HepG2 (cell line): ENCODE measurements around the gene CBFA2T2. TPM values are rescaled to one million over a fixed set of nuclear protein-coding genes. Genes with fewer than 3 reads are reported as not detected.

Experiments
- AGO2 ChIP-seq: fragments of 200-400 bp; formaldehyde crosslinking; optimal IDR thresholded peaks from 2 replicates; pipeline ENCODE3; 2017; ENCODE audit warnings: mild to moderate bottlenecking, low read depth, low read length, moderate library complexity
- AHDC1 ChIP-seq: sonication (generic); formaldehyde crosslinking; IDR thresholded peaks from 2 replicates; pipeline ENCODE4 v1.5.1; 2020; ENCODE audit warnings: mild to moderate bottlenecking, missing genetic modification reagents, borderline replicate concordance
- AKAP8 ChIP-seq: sonication (generic); formaldehyde crosslinking; IDR thresholded peaks from 2 replicates; pipeline ENCODE4 v1.5.1; 2020; ENCODE audit warnings: mild to moderate bottlenecking, missing genetic modification reagents
- AKNA ChIP-seq: sonication (generic); formaldehyde crosslinking; IDR thresholded peaks from 2 replicates; pipeline ENCODE4 v1.4.0; 2020; ENCODE audit warnings: missing genetic modification reagents, borderline replicate concordance
- BATF2 ChIP-seq: sonication (generic); formaldehyde crosslinking; IDR thresholded peaks from 2 replicates; pipeline ENCODE4 v1.8.0; 2022; ENCODE audit warnings: mild to moderate bottlenecking, missing genetic modification reagents, moderate library complexity
- E2F1 ChIP-seq: sonication (generic); formaldehyde crosslinking; IDR thresholded peaks from 2 replicates; pipeline ENCODE4 v1.5.0; 2020; ENCODE audit warnings: missing genetic modification reagents
- KMT2B ChIP-seq: IDR thresholded peaks from 2 replicates; pipeline ENCODE4 v1.6.1; 2016; ENCODE audit warnings: missing genetic modification reagents, missing compliant biosample characterization
- SIN3B ChIP-seq: fragments of 150-350 bp; IDR thresholded peaks from 2 replicates; pipeline ENCODE4 v1.6.1; 2014; ENCODE audit warnings: low read length
- SRSF4 ChIP-seq: fragments of 200-400 bp; formaldehyde crosslinking; IDR thresholded peaks from one replicate; pipeline ENCODE4 v1.6.1; 2018; ENCODE audit warnings: mild to moderate bottlenecking, low read depth, low read length, moderate library complexity; ENCODE audit not compliant: poor library complexity, severe bottlenecking
- SRY ChIP-seq: sonication (generic); formaldehyde crosslinking; IDR thresholded peaks from 2 replicates; pipeline ENCODE4 v1.8.0; 2022; ENCODE audit warnings: mild to moderate bottlenecking, missing genetic modification reagents
- ZNF326 ChIP-seq: sonication (generic); formaldehyde crosslinking; IDR thresholded peaks from 2 replicates; pipeline ENCODE4 v1.4.0; 2020; ENCODE audit warnings: missing genetic modification reagents, borderline replicate concordance
- ZNF354B ChIP-seq: sonication (generic); formaldehyde crosslinking; IDR thresholded peaks from 2 replicates; pipeline ENCODE4 v1.8.0; 2022; ENCODE audit warnings: mild to moderate bottlenecking, missing genetic modification reagents
- ZNF547 ChIP-seq: sonication (generic); formaldehyde crosslinking; IDR thresholded peaks from 2 replicates; pipeline ENCODE4 v1.5.1; 2020; ENCODE audit warnings: mild to moderate bottlenecking, missing genetic modification reagents
- ZNF576 ChIP-seq: sonication (generic); formaldehyde crosslinking; IDR thresholded peaks from 2 replicates; pipeline ENCODE4 v1.4.0; 2020; ENCODE audit warnings: mild to moderate bottlenecking, missing genetic modification reagents
- ZNF883 ChIP-seq: sonication (generic); formaldehyde crosslinking; IDR thresholded peaks from 2 replicates; pipeline ENCODE4 v1.5.1; 2020; ENCODE audit warnings: mild to moderate bottlenecking, missing genetic modification reagents; ENCODE audit errors: not compliant biosample characterization
- polyA plus RNA-seq, 8 experiments: library from polyadenylated mRNA; depleted of rRNA in 3 of 8; stranded (reverse) in 7 of 8; unstranded in 1 of 8; fragments of >200 nt; fragmentation: Illumina TruSeq in 4 of 8; extraction: Trizol in 4 of 8; gene quantifications; 2 replicates each; pipeline versions ENCODE4 v1.2.1 to v1.2.3, GENCODE V29; 2011 to 2016; ENCODE audit warnings: low read depth in 4 of 8, missing spikeins in 1 of 8, mixed read lengths in 1 of 8; ENCODE audit not compliant: insufficient read depth in 1 of 8
- total RNA-seq, 5 experiments: library from RNA; depleted of rRNA; stranded (reverse); fragments of >200 nt; fragmentation: Illumina TruSeq; extraction: Trizol; gene quantifications; 2 replicates each; pipeline ENCODE4 v1.2.3, GENCODE V29; 2016; ENCODE audit warnings: low read depth in 1 of 5

CBFA2T2 gene
- total and polyA plus RNA-seq, 2 of the 13 experiments (the other 11 are each of a cell fraction or from before 2014, with no cell fraction given), result 6.3 to 21.2 TPM

- TF ChIP-seq AHDC1 (peak; percentile 44; the same call in 1 of the 2 replicates), AGO2 (no peak), ZNF883 (no peak), SRY (CRISPR knock-in tag) (no peak), ZNF547 (CRISPR knock-in tag) (no peak), ZNF576 (CRISPR knock-in tag) (no peak), E2F1 (CRISPR knock-in tag) (no peak), ZNF326 (CRISPR knock-in tag) (no peak), SRSF4 (no peak), SIN3B (no peak), BATF2 (CRISPR knock-in tag) (no peak), ZNF354B (CRISPR knock-in tag) (no peak), AKAP8 (no peak), KMT2B (CRISPR knock-in tag) (peak; percentile 70), AKNA (CRISPR knock-in tag) (no peak)
These were observed 72.1 kb downstream of the CBFA2T2 start (continued) for GRCh38 chr20:33561692-33562601.
